Lower leg skin (tissue), 4 donors: ENCODE results near the gene PLN. TPM values are rescaled to one million over a fixed set of nuclear protein-coding genes. Genes with fewer than 3 reads are reported as not detected.

ENCODE experiments used
- DNase-seq, 2 donors: peaks; one replicate each; pipeline ENCODE4 v3.0.0-alpha.2; 2019; ENCODE audit warnings: low spot score in 2 of 2
- H3K4me3 ChIP-seq: fragments of 200-600 bp; sonication (generic); 2 replicates; pipeline ENCODE4 v1.5.1; 2017; ENCODE audit warnings: mild to moderate bottlenecking, low read depth; ENCODE audit not compliant: poor library complexity, severe bottlenecking
- POLR2A ChIP-seq, 2 donors: fragments of 450-650 bp; IDR thresholded peaks; one replicate each; pipeline ENCODE4 v1.6.1; 2016 to 2017; ENCODE audit warnings: antibody characterized with exemption in 2 of 2, mild to moderate bottlenecking in 1 of 2, moderate library complexity in 1 of 2
- WGBS, 2 donors: methylation state at CpG; one replicate each; pipeline ENCODE4 v1.1.5; 2018; 5-methylcytosine and 5-hydroxymethylcytosine counted together
- intact Hi-C: fragments of 100-400 bp; cut with DNase I; formaldehyde crosslinking; loops from one replicate; pipeline ENCODE4 v1.15.0; 2023; ENCODE audit warnings: low total_unique reads
- total RNA-seq, 4 donors: library from RNA; depleted of rRNA; stranded (reverse); fragments of >200 nt; gene quantifications; one replicate each; pipeline ENCODE4 v1.1.0, GENCODE V29; 2016
- TF ChIP-seq, protein P1 (sequence below), 3 donors: fragments of 450-650 bp; IDR thresholded peaks; one replicate each; pipeline ENCODE4 v1.5.1; 2016; ENCODE audit warnings: antibody characterized with exemption in 3 of 3, mild to moderate bottlenecking in 3 of 3, moderate library complexity in 2 of 3

PLN gene
- total RNA-seq, 4 donors from 2014 or later, result 1.8 to 10.5 (median 3.1) TPM

DNA sequence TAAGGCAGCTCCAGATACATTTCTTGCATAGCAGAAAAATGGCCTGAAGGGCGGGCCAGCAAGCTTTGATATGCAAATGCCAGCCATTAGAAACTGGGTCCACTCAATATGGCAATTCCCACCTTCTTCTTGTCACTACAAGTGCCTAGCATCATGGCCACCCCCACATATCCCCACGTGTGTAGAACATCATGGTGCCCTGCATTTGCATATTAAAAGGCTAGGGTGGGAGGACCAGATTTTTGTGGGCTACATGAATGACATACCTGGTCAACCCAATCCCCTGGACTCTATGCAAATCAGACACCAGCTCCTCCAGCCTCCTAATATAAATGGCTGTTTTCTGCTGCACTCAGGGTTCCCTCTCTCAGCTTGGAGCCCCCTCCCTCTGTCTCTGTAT lies 31.7 kb downstream of the PLN start:
- intact Hi-C loops, result no loop called here
- no peak for TF ChIP-seq POLR2A (IDR thresholded peaks at IDR 0.05)
- TF ChIP-seq, protein P1, sequence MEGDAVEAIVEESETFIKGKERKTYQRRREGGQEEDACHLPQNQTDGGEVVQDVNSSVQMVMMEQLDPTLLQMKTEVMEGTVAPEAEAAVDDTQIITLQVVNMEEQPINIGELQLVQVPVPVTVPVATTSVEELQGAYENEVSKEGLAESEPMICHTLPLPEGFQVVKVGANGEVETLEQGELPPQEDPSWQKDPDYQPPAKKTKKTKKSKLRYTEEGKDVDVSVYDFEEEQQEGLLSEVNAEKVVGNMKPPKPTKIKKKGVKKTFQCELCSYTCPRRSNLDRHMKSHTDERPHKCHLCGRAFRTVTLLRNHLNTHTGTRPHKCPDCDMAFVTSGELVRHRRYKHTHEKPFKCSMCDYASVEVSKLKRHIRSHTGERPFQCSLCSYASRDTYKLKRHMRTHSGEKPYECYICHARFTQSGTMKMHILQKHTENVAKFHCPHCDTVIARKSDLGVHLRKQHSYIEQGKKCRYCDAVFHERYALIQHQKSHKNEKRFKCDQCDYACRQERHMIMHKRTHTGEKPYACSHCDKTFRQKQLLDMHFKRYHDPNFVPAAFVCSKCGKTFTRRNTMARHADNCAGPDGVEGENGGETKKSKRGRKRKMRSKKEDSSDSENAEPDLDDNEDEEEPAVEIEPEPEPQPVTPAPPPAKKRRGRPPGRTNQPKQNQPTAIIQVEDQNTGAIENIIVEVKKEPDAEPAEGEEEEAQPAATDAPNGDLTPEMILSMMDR (IDR thresholded peaks at IDR 0.05), result no peak
- no peak for DNase-seq
- 82 to 96% methylated on average over 2 of the region's 2 CpGs for WGBS, 2 donors
- no peak overlapping the region for H3K4me3 ChIP-seq

DNA sequence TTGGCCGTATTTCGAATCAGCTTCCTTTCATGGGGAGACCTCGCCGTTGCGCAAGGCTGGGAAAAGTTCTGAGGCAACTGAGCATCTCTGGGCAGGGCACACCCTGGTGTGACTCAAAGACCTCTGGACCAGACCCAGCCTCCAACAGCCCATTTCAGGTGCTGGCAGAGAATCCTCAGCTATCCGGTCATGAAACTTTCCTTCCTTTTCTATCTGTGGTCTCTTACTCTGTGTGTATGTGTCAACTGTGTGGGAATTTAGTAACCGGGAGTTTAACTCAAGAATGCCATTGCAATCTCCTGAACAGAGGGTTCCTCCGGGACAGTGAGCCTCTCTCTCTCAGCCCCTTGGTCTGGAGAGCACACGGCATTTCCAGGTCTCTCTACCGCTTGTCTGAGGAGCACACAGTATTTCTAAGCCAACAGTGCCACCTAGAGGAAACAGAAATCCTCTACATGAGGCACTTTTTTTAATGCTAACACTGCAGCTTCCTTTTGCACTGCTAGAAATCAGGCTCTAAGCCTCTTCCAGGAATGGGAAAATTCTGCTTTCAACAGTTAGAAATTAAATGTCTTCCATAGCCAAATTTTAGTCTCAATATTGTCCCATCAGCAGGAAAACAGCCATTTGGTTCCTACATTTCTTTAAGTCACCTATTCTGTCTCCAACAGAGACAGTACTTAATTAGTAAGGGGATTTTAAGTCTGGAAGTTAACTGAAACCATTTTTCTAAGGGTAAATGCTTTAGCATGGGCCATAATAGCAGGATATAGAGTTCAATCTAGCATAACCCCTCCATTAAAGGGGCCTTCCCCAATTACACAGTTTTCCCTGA lies 32.7 kb downstream of the PLN start:
- no peak overlapping the region for H3K4me3 ChIP-seq
- TF ChIP-seq, protein P1 (IDR thresholded peaks at IDR 0.05), result no peak
- TF ChIP-seq POLR2A (IDR thresholded peaks at IDR 0.05), result no peak
- intact Hi-C loops, result no loop called here
- 51 to 64% methylated on average over 10 of the region's 10 CpGs for WGBS, 2 donors
- DNase-seq, result peak; percentile 36 to 86

DNA sequence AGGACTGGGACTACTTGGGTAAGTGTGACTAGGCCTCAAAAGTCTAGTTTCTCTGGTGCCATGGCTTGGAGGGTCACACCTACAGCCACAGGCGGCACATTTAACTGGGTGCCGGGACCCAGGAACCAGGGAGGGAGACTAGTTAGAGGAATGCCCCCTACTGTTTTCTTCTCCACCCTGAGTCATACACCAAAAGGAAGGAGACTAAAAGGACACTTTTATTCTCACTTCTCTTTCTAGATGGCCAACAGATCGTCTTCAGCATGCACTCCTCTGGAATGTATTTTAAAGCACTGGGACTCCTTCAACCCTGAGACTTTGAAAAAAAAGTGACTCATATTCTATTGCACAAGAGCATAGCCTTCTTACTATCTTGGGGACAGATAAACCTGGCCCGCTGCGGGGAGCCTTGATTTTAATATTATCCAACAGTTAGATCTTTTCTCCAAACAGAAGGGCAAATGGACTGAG lies 33.4 kb downstream of the PLN start:
- intact Hi-C loops, result no loop called here
- H3K4me3 ChIP-seq, result no peak overlapping the region
- TF ChIP-seq, protein P1 (IDR thresholded peaks at IDR 0.05), result no peak
- no peak for TF ChIP-seq POLR2A (IDR thresholded peaks at IDR 0.05)
- WGBS, 2 donors, result 71 to 77% methylated on average over 5 of the region's 5 CpGs
- no peak for DNase-seq

DNA sequence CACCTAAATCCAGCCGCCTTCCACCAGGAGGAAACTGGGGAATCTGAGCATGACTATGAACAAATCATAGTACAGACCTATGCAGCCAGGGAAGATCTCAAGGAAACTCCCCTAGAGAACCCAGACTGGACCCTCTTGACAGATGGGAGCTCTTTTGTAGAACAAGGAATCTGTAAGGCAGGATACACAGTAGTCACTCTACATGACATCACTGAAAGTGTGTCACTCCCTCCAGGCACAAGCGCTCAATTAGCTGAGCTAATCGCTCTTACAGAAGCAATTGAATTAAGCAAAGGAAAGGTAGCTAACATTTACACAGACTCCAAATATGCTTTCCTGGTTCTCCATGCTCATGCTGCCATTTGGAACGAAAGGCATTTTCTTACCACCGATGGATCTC lies 36.8 kb downstream of the PLN start:
- no peak for DNase-seq
- WGBS, 2 donors, result 94 to 98% methylated on average over 5 of the region's 5 CpGs
- intact Hi-C loops, result no loop called here
- TF ChIP-seq, protein P1 (IDR thresholded peaks at IDR 0.05), result no peak
- TF ChIP-seq POLR2A (IDR thresholded peaks at IDR 0.05), result no peak
- H3K4me3 ChIP-seq, result no peak overlapping the region

DNA sequence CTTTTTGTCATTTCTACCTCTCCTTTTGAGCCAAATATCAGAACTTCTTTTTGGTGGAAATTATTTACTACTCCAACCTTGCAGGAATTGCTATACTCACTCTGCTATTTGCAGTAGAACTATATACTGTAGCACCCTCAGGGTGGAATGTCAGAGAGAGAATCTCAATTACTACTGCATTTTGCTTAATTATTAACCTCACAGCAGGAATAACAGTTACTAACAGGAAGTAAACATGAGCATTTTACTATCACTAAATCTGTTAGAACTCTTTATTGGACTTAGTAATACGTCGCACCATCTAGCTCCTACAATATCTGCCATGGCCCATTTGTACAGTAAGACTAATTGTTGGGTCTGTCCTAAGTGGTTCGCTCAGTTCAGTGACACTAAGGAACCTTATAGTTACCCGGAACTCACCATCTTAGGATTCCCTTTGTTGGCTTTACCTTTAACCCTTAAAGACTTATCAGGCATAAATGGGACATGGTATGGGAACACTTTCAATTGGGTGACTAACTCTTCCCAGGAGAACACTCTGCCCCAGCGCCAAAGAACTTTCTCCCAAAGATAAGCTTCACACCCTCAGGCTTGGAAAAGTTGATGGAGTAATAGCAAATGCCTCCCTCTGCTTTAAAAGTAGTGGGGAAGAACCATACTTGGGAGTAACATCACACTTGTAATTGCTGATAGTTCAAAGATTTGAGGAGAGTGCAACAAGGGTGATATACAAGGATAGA lies 38.8 kb downstream of the PLN start:
- 90 to 93% methylated on average over 5 of the region's 5 CpGs for WGBS, 2 donors
- no peak overlapping the region for H3K4me3 ChIP-seq
- TF ChIP-seq, protein P1 (IDR thresholded peaks at IDR 0.05), result no peak
- TF ChIP-seq POLR2A (IDR thresholded peaks at IDR 0.05), result no peak
- DNase-seq, result no peak
- intact Hi-C loops, result no loop called here
